ENCODE results near the gene NENF. TPM values are rescaled to one million over a fixed set of nuclear protein-coding genes. Genes with fewer than 3 reads are reported as not detected.

NENF gene
- total RNA-seq, 2 donors from 2014 or later: 36.9 to 40.7 TPM

Other genes with a start within 250 kb of the NENF start
- gene PPP2R5A, start 147.5 kb upstream of the NENF start, total RNA-seq: 10 to 100 TPM; 43.7 to 52.0 TPM
- gene PACC1, start 18.0 kb upstream of the NENF start, total RNA-seq: 10 to 100 TPM; 10.2 to 11.7 TPM
- 100 to 1,000 TPM in 1 of 2 donors, 10 to 100 TPM in 1; 96.3 to 107 TPM for gene ATF3, start 175.8 kb downstream of the NENF start, total RNA-seq

All from activated T-cell treated with anti-CD3 and anti-CD28 coated beads, Interleukin-2, amount 50 U/mL, for 72 hours (primary cell).